Stimulated activated CD8-positive, alpha-beta memory T cell treated with anti-CD3 and anti-CD28 coated beads, Interleukin-12 subunit alpha, Interleukin-12 subunit beta, amount 100 ng/mL, for 1 hour (primary cell): ENCODE data around the gene IL25.
"Not testable (repeated sequence)": the region's sequence is repeated elsewhere in the genome, so short reads cannot be mapped to it uniquely, and the experiment has no call there.

Experiments used
- DNase-seq: peaks from one replicate; pipeline ENCODE4 v3.0.0-alpha.2; 2020; ENCODE audit warnings: low read depth

The IL25 gene

GRCh38 chr14:23388996-23389395 is 16.4 kb downstream of the IL25 start:
- no peak for DNase-seq

DNA sequence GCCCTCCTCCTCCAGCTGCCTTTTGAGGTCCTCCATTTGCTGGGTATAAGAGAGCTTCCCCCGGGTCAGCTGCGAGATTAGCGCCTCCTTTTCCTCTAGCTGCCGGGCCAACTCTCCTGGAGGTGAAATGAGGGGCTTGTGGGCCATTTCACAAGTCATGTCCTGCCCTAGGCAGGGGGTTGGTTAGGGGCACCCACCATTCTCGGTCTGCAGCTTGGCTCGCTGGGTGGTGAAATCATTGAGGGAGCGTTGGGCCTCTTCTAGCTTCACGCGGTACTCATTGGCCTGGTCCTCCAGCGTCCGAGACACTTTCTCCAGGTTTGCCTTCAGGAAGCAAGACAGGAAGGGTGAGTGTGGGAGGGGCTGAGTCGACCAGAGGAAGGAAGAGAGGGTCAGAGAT is 16.8 kb downstream of the IL25 start:
- no peak for DNase-seq

DNA sequence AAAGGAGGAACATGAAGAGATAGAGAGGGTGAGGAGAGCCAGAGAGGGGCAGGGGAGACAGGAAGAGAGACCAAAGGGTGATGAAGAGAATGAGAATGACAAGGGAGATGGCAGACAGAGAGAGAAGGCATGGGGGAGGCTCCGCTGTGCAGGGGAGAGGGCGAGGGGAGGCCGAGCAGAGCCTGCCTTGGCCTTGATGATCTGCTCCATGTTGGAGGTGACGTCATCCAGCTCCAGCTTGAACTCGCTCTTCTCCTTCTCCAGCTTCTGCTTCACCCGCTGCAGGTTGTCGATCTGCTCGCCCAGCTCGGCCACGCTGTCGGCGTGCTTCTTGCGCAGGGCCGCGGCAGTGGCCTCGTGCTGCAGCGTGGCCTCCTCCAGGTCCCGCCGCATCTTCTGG is 17.3 kb downstream of the IL25 start:
- not testable (repeated sequence) for DNase-seq

DNA sequence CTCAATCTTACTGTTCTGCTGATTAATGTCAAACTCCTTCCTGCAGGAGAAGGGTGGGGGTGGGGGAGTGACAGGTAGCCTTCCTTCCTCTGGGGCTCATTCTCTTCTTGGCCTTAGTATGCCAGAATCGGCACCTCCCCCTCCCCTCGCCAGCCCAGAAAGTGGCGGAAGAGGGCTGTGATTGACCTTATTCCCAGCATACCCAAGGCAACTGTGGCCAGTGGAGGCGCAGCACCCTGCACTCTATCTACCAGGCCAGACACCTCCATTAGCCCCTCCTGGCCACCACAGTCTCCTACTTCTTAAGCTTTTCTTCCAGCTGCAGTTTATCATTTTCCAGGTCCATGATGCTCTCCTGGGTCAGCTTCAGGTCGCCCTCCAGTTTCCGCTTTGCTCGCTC is 20.0 kb downstream of the IL25 start:
- no peak for DNase-seq

- no peak for DNase-seq
These were observed 23.5 kb downstream of the IL25 start for GRCh38 chr14:23396126-23396525.

DNA sequence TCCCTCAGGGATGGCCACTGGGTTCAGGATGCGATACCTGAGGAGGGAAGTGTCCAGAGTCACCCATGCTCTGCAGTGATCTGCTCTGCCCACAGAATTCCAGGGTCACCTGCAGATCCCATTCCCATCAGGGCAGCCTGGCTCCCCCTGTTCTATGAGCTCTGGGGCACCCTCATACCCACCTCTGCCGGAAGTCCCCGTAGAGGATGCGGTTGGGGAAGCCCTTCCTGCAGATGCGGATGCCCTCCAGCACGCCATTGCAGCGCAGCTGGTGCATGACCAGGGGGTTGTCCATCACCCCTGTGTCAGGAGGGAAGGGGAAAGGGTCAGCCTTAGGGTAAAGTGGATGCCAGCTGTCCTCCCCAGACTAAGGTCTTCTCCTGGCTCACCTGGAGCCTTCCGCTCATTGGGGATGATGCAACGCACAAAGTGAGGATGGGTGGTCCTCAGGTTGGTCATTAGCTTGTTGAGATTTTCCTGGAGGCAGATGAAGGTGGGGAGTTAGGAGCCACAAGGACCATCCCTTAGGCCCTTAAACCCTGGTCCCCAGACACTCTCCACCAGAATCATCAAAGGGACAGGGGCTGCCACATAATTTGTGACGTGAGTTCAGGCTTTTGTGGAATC is 24.3 kb downstream of the IL25 start:
- DNase-seq = no peak

DNA sequence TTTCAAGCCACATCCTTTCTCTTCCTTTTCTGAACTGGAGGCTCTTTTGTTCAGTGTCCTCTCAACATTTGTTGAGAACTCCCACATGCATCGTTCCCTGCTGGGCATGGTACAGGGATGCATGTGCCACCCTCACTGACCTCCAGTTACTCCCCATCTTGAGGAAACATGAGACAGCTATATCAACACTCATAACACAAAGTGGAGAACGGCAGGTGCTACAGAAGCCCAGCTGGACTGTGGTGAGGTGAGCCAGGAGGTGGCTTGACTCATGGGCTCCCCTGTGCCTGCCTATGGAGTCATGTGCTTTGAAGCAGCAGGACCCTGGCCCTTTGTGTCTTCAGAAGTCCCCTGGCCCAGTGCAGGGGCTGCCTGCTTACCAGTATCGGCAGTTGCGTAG is 25.7 kb downstream of the IL25 start:
- no peak for DNase-seq

DNA sequence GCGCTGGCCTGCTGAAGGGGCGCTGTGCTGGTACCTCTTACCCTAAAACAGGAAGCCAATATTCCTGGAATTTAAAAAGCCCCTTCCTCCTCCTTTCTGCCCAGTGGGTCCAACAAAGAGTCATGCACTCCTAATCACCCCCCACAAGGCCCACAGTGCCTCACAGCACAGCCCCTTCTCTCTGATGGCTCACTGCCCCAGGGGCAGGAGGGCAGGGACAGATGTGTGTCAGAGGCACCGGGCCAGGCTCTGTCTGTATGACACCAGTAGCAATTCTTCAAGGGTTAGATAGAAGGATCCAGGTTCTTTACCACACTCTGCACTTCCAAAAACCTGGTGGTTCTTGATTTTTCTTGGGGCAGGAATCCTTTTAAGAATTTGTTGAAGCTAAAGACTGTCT is 26.5 kb downstream of the IL25 start:
- DNase-seq = no peak

DNA sequence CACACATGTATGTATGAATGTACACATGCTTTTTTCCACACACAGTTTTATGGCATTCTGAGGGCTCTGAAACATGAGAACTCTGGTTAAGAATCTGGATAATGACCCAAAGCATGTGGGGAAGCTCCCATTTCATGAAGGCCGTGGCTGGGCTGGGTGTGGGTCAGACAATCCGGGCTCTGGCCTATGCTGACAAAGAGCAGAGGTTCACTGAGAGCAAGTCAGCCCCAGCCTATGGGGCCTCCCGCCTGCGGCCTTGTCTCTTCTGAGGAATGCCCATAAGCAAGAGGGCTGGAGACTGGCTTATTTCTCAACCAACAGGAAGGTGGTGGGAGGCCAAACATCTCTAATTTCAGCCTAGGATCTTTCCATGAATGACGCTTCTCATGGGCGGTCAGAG is 27.0 kb downstream of the IL25 start:
- no peak for DNase-seq

DNA sequence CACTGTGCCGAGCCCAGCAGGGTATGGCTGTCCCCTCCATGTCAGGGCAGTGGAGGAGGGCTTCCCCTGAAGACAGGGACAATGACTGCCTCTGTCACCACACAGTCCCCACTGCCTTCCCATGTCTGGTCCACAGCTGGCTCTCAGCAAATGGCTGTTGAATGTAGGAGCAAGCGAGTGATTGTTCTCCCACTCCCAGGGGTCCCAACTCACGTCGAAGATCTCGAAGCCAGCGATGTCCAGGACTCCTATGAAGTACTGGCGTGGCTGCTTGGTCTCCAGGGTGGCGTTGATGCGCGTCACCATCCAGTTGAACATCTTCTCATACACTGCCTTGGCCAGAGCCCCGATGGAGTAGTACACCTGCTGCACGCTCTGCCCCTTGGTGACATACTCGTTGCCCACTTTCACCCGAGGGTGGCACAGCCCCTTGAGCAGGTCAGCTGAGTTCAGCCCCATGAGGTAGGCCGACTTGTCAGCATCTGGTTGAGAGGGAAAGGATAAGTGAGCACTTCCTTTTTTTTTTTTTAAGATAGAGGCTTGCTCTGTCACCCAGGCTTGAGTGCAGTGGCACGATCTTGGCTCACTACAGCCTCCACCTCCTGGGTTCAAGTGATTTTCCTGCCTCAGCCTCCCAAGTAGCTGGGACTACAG is 28.0 kb downstream of the IL25 start:
- not testable (repeated sequence) for DNase-seq

DNA sequence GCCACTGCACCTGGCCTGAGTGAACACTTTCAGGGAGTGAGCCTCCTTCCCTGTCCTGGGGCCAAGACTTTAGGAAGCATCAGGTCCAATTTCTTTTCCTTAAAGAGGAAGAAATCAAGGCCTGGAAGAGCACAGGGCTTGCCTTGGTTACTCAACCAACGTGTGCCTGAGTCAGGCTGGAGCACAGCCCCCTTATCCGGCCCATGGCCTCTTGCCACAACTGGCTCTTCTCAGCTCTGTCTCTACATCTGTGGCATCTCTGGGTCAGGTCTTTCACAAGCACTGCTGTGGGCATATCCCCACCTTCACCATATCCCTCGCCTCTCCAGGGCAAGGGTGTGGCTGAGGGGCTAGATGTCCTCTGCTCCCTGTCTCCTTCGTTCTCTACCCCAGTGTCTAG is 28.7 kb downstream of the IL25 start:
- DNase-seq = no peak

GRCh38 chr14:23402296-23403138 is 29.9 kb downstream of the IL25 start:
- DNase-seq = no peak

GRCh38 chr14:23403139-23403438 is 30.5 kb downstream of the IL25 start:
- DNase-seq = no peak

DNA sequence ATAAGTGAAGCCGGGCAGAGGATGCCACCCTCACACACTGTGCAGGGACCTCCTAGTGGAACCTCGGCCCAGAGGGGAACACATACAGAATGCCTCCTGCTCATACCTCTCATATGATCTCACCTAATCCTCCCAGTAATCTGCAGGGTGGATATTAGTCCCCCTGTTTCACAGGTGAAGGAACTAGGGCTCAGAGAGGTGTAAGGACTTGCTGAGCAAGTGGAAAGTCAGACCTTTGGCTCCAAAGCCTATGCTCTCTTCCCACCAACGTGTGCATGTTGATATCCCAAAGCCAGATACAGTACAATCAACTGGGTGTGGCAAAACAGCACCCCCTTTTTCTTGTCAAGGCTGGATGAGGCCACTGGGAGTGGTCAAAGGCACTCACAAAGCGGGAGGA is 31.3 kb downstream of the IL25 start:
- DNase-seq = no peak

DNA sequence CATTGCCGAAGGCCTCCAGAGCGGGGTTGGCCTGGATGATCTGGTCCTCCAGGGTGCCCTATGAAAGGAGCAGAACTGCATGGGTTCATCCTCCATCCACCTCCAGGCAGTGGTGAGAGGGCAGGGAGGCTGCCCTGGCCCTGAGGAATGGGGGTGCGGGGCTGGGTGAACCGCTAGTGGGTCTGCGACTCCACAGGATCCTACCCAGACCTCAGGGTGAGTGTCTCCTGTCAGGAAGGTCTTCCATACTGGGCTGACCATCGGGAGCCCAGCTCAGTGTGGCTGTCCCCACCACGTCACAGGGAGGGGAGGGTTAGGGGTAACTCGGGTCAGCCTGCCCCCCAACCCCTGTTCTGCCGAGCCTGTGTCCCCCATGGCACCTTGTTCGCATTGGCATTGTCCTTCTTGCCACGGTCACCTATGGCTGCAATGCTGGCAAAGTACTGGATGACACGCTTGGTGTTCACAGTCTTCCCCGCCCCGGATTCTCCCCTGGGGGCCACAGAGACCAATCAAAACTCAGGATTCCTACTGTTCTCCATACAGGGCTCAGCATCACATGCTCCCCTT is 31.8 kb downstream of the IL25 start:
- no peak for DNase-seq

- no peak for DNase-seq
These were observed 32.5 kb downstream of the IL25 start for GRCh38 chr14:23405096-23405495.

DNA sequence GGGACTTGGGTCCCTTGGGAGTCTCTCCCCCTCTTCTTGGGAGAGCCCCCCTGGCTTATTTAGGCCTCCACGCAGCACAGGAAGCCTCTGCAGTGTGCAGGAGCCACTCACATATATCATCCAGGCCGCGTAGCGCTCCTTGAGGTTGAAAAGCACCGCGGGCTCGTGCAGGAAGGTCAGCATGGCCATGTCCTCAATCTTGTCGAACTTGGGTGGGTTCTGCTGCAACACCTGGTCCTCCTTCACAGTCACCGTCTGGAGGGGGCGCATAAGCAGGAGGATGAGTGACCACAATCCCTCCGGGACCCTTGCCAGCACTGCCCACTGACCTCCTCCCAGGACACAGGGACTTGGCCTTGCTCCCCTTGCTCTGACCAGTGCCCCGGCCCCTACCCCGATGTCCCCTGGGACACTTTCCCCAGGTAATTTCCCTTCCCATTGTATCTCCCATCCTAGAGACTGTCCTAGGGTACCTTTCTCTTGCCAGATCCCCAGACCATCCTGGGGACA is 33.0 kb downstream of the IL25 start:
- no peak for DNase-seq

DNA sequence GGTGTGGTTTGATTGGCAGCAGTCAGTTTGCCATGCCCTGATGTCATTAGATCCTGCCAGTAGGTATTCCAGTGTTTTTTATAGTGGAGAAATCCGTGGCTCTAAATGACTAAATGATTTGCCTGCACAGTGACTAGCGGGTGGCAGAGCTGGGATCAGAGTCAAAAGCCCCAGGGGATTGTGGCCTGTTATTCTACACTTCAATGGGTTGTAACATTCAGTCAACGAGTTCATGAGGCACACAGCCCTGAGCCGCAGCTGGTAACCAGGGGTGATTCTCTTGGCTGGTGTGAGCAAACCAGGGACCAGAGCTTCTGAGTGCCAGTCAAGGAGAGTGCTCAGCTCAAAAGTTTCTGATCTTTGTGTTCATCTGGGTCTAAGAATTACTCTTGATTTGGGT is 33.6 kb downstream of the IL25 start:
- DNase-seq = no peak

GRCh38 chr14:23406725-23407355 is 34.2 kb downstream of the IL25 start:
- DNase-seq = no peak

DNA sequence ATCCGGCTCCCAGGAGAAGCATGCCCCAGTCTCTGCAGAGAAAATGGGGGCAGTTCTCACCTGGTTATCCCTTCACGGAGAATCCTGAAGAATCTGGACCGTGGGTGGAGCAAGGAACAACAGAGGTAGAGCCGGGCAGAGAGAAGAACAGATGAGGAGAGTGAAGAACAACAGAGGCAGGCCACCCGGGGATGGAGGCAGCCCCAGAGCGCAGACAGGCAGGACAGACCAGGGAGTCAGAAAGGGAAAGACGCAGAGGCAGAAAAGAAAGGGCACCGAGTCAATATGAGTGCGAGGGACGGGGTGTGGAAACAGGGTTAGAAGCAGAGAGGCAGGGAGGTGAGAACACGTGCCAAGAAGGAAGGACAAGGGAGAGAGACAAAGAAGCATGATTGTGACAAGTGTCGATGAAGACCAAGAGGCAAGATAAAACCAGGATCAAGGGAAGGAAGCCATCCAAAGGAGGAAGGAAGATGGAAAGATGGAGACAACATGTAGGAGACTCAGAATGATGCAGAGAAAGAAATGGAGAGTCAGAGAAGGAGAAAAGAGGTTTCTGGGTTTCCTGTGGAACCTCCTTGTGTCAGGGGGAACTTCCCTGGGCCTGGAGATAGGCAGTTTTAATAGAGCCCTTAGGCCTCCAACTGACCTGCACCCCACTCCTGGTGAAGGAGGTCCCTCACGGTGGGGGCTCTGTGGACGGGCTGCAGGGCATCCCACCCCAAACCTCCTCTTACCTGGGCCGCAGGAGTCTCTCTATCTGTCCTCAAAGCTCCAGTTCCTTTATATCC is 35.1 kb downstream of the IL25 start, which contains the start of gene MYH6:
Gene MYH6 (minus strand): TSS at position 758 of the 791 bp plus-strand sequence. CDS start 1,050 bp downstream, outside the sequence.
- no peak for DNase-seq

GRCh38 chr14:23408307-23408630 is 35.7 kb downstream of the IL25 start:
- DNase-seq = no peak

DNA sequence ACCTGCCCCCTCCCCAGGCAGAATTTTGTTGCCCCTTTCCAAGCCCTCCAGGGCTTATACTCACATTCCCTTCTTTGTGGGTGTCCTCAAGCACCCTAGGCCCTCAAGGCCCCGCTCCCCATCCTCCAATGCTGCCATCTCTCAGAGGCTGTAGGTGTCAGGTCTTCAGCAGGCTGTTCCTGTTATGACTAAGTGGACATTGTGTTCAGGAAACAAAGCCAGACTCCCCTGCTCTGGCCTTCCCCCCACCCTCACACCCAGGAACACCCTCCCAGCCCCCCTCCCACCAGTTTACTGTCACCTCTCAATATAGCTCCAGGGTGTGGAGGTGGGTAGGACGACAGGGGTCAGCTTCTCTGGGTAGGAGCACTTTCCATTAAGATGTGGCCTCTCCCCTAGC is 36.9 kb downstream of the IL25 start:
- DNase-seq = no peak
